SK-N-MC (cell line): ENCODE results near the gene OGFOD2.
"Not testable (repeated sequence)": the region's sequence is repeated elsewhere in the genome, so short reads cannot be mapped to it uniquely, and the experiment has no call there.

Experiments
- DNase-seq: peaks from one replicate; pipeline ENCODE4 v3.0.0-alpha.2; 2011; ENCODE audit warnings: low read depth, low spot score
- H3K27ac ChIP-seq: fragments of 200-600 bp; sonication (generic); 2 replicates; pipeline ENCODE4 v1.5.1; 2016; ENCODE audit warnings: mixed run types
- H3K36me3 ChIP-seq: fragments of 200-600 bp; sonication (generic); 2 replicates; pipeline ENCODE4 v1.6.1; 2017; ENCODE audit warnings: antibody characterized with exemption, low read length, mixed read lengths; ENCODE audit not compliant: insufficient read depth
- H3K4me3 ChIP-seq: fragments of 200-600 bp; sonication (generic); 2 replicates; pipeline ENCODE4 v1.5.1; 2016
- H3K9ac ChIP-seq: fragments of 200-600 bp; sonication (generic); 2 replicates; pipeline ENCODE4 v1.8.0; 2017; ENCODE audit warnings: mixed run types, mixed read lengths; ENCODE audit not compliant: insufficient read length
- H3K9me3 ChIP-seq: fragments of 200-600 bp; sonication (generic); 2 replicates; pipeline ENCODE4 v1.6.1; 2017; ENCODE audit warnings: low read depth, mild to moderate bottlenecking, antibody characterized with exemption, low read length, moderate library complexity, mixed read lengths
- EZH2 ChIP-seq: fragments of 200-600 bp; sonication (generic); IDR thresholded peaks from one replicate; pipeline ENCODE4 v1.6.1; 2017; ENCODE audit warnings: antibody characterized with exemption
- FOXP2 ChIP-seq: optimal IDR thresholded peaks from 2 replicates; pipeline ENCODE3; 2011; ENCODE audit warnings: mild to moderate bottlenecking, moderate library complexity; ENCODE audit not compliant: insufficient read depth; ENCODE audit errors: extremely low read length, control extremely low read depth
- POLR2AphosphoS5 ChIP-seq: IDR thresholded peaks from 2 replicates; pipeline ENCODE4 v1.6.1; 2012; ENCODE audit warnings: mild to moderate bottlenecking, low read depth, low read length, borderline replicate concordance

The OGFOD2 gene

GRCh38 chr12:122937622-122938091 is 37.4 kb upstream of the OGFOD2 start:
- no peak overlapping the region for H3K4me3 ChIP-seq
- TF ChIP-seq FOXP2 (no peak), EZH2 (no peak), POLR2AphosphoS5 (no peak)
- H3K36me3 ChIP-seq = no peaks in the 10 kb centered on the region
- H3K9ac ChIP-seq = no peak overlapping the region
- no peak for DNase-seq
- no peak overlapping the region for H3K27ac ChIP-seq
- no peaks in the 10 kb centered on the region for H3K9me3 ChIP-seq

GRCh38 chr12:122939125-122939524 is 35.9 kb upstream of the OGFOD2 start:
- Histone ChIP-seq H3K9ac (no peak overlapping the region), H3K27ac (no peak overlapping the region), H3K9me3 (no peaks in the 10 kb centered on the region), H3K4me3 (no peak overlapping the region), H3K36me3 (no peaks in the 10 kb centered on the region)
- no peak for DNase-seq
- TF ChIP-seq FOXP2 (no peak), POLR2AphosphoS5 (no peak), EZH2 (no peak)

GRCh38 chr12:122941351-122941750 is 33.7 kb upstream of the OGFOD2 start:
- not testable (repeated sequence) for H3K9me3 ChIP-seq, H3K9ac ChIP-seq, H3K27ac ChIP-seq, H3K4me3 ChIP-seq, H3K36me3 ChIP-seq, DNase-seq

- Histone ChIP-seq H3K9me3 (no peaks in the 10 kb centered on the region), H3K9ac (no peak overlapping the region), H3K36me3 (no peaks in the 10 kb centered on the region), H3K4me3 (no peak overlapping the region), H3K27ac (no peak overlapping the region)
- DNase-seq = no peak
- TF ChIP-seq FOXP2 (no peak), POLR2AphosphoS5 (no peak), EZH2 (no peak)
Measured at GRCh38 chr12:122942637-122943036, 32.4 kb upstream of the OGFOD2 start.

GRCh38 chr12:122943196-122943595 is 31.8 kb upstream of the OGFOD2 start:
- Histone ChIP-seq H3K9ac (no peak overlapping the region), H3K4me3 (no peak overlapping the region), H3K27ac (no peak overlapping the region), H3K9me3 (no peaks in the 10 kb centered on the region), H3K36me3 (no peaks in the 10 kb centered on the region)
- DNase-seq = no peak
- TF ChIP-seq FOXP2 (no peak), EZH2 (no peak), POLR2AphosphoS5 (no peak)

- DNase-seq = no peak
- no peaks in the 10 kb centered on the region for H3K36me3 ChIP-seq
- no peak overlapping the region for H3K27ac ChIP-seq
- H3K9ac ChIP-seq = no peak overlapping the region
- no peak for TF ChIP-seq POLR2AphosphoS5
- no peak for TF ChIP-seq EZH2
- TF ChIP-seq FOXP2 = no peak
- H3K9me3 ChIP-seq = no peaks in the 10 kb centered on the region
- H3K4me3 ChIP-seq = no peak overlapping the region
Measured at GRCh38 chr12:122944605-122945592, 30.1 kb upstream of the OGFOD2 start.

GRCh38 chr12:122946690-122947341 is 28.2 kb upstream of the OGFOD2 start:
- no peak for TF ChIP-seq EZH2
- TF ChIP-seq POLR2AphosphoS5 = no peak
- TF ChIP-seq FOXP2 = no peak
- Histone ChIP-seq H3K9ac (no peak overlapping the region), H3K9me3 (no peaks in the 10 kb centered on the region), H3K27ac (no peak overlapping the region), H3K36me3 (no peaks in the 10 kb centered on the region), H3K4me3 (no peak overlapping the region)
- no peak for DNase-seq

GRCh38 chr12:122947352-122947792 is 27.7 kb upstream of the OGFOD2 start:
- DNase-seq = no peak
- TF ChIP-seq FOXP2 = no peak
- TF ChIP-seq EZH2 = no peak
- no peak for TF ChIP-seq POLR2AphosphoS5
- no peak overlapping the region for H3K27ac ChIP-seq
- H3K9ac ChIP-seq = no peak overlapping the region
- no peak overlapping the region for H3K4me3 ChIP-seq
- H3K36me3 ChIP-seq = no peaks in the 10 kb centered on the region
- no peaks in the 10 kb centered on the region for H3K9me3 ChIP-seq

- H3K36me3 ChIP-seq = no peaks in the 10 kb centered on the region
- TF ChIP-seq POLR2AphosphoS5 (no peak), FOXP2 (no peak), EZH2 (no peak)
- H3K9me3 ChIP-seq = no peaks in the 10 kb centered on the region
- no peak for DNase-seq
- no peak overlapping the region for H3K27ac ChIP-seq
- no peak overlapping the region for H3K9ac ChIP-seq
- no peak overlapping the region for H3K4me3 ChIP-seq
Measured at GRCh38 chr12:122948605-122949004, 26.4 kb upstream of the OGFOD2 start.
